PC-3 (cell line): ENCODE data around the gene C17orf67. TPM values are rescaled to one million over a fixed set of nuclear protein-coding genes. Genes with fewer than 3 reads are reported as not detected.

Experiments
- ATAC-seq: fragments of 200-7000 bp; cut with Tn5 transposase; 2 replicates; pipeline ENCODE4 v1.9.1; 2020; ENCODE audit warnings: mild to moderate bottlenecking, moderate library complexity
- BruUV-seq: library from RNA; stranded (reverse); fragments of 400-500 nt; replicated peaks from 2 replicates; lab custom pipeline; 2021; lab: Mats Ljungman, UMichigan
- CTCF ChIA-PET: fragments of 300-600 bp; sonication (Branson Sonifier 250); formaldehyde crosslinking; loops from one replicate; lab custom pipeline; 2022; ENCODE audit warnings: antibody characterized with exemption; lab: Charles Lee
- POLR2A ChIA-PET: fragments of 300-600 bp; sonication (Branson Sonifier 250); formaldehyde crosslinking; loops from one replicate; lab custom pipeline; 2022; ENCODE audit warnings: antibody characterized with exemption; ENCODE audit not compliant: unreplicated experiment; lab: Charles Lee
- DNase-seq: peaks from one replicate; pipeline ENCODE4 v3.0.0-alpha.2; 2015
- H2AFZ ChIP-seq: fragments of 300-600 bp; sonication (generic); 2 replicates; pipeline ENCODE4 v1.6.0; 2016; ENCODE audit warnings: antibody characterized with exemption, low read length
- H3F3A ChIP-seq: fragments of 300-600 bp; sonication (generic); one replicate; pipeline ENCODE4 v1.6.0; 2017; ENCODE audit warnings: antibody characterized with exemption, low read length, control low read depth, mild to moderate bottlenecking; ENCODE audit not compliant: unreplicated experiment
- H3K27ac ChIP-seq: fragments of 300-600 bp; sonication (generic); 2 replicates; pipeline ENCODE4 v1.5.1; 2016; ENCODE audit warnings: mild to moderate bottlenecking, low read length
- H3K27me3 ChIP-seq: fragments of 300-600 bp; sonication (generic); 2 replicates; pipeline ENCODE4 v1.6.1; 2016; ENCODE audit warnings: low read length, mixed read lengths
- H3K36me3 ChIP-seq: fragments of 300-600 bp; sonication (generic); 2 replicates; pipeline ENCODE4 v1.6.1; 2016; ENCODE audit warnings: low read depth, mixed run types, low read length, mixed read lengths
- H3K4me1 ChIP-seq: fragments of 300-600 bp; sonication (generic); 2 replicates; pipeline ENCODE4 v1.5.1; 2016; ENCODE audit warnings: low read length; ENCODE audit not compliant: insufficient read depth
- H3K4me2 ChIP-seq: fragments of 300-600 bp; sonication (generic); 2 replicates; pipeline ENCODE4 v1.6.0; 2016; ENCODE audit warnings: low read length
- H3K4me3 ChIP-seq: fragments of 300-600 bp; sonication (generic); 2 replicates; pipeline ENCODE4 v1.5.1; 2016; ENCODE audit warnings: mild to moderate bottlenecking, low read length, mixed read lengths
- H3K79me2 ChIP-seq: fragments of 300-600 bp; sonication (generic); 2 replicates; pipeline ENCODE4 v1.6.1; 2017; ENCODE audit warnings: low read length, mixed read lengths
- H3K9ac ChIP-seq: fragments of 300-600 bp; sonication (generic); 2 replicates; pipeline ENCODE4 v1.6.0; 2016; ENCODE audit warnings: mild to moderate bottlenecking, low read length
- H3K9me2 ChIP-seq: fragments of 300-600 bp; sonication (generic); replicated peaks from 2 replicates; pipeline ENCODE4 v1.6.1; 2016; ENCODE audit warnings: mixed run types, low read length, mixed read lengths
- H3K9me3 ChIP-seq: fragments of 300-600 bp; sonication (generic); 2 replicates; pipeline ENCODE4 v1.6.1; 2016; ENCODE audit warnings: low read length, mixed read lengths
- H4K20me1 ChIP-seq: fragments of 300-600 bp; sonication (generic); 2 replicates; pipeline ENCODE4 v1.6.1; 2016; ENCODE audit warnings: low read length, mixed read lengths
- EZH2 ChIP-seq: fragments of 300-600 bp; sonication (generic); IDR thresholded peaks from one replicate; pipeline ENCODE4 v1.6.1; 2017; ENCODE audit warnings: antibody characterized with exemption, mild to moderate bottlenecking, low read length; ENCODE audit not compliant: unreplicated experiment
- EZH2phosphoT487 ChIP-seq: fragments of 300-600 bp; sonication (generic); IDR thresholded peaks from 2 replicates; pipeline ENCODE4 v1.6.1; 2018; ENCODE audit warnings: mild to moderate bottlenecking, antibody characterized with exemption, low read length, borderline replicate concordance
- intact Hi-C: fragments of 100-400 bp; cut with micrococcal nuclease; formaldehyde crosslinking; loops from 2 replicates; pipeline ENCODE4 v1.9.0; 2023
- total RNA-seq: library from RNA; depleted of rRNA; stranded (reverse); fragments of >200 nt; gene quantifications from 2 replicates; pipeline ENCODE4 v1.2.3, GENCODE V29; 2014
- TF ChIP-seq, protein P1 (sequence below): fragments of 300-600 bp; sonication (generic); conservative IDR thresholded peaks from 2 replicates; pipeline ENCODE4 v1.5.1; 2017; ENCODE audit warnings: antibody characterized with exemption, low read depth, mild to moderate bottlenecking, low read length

The C17orf67 gene
- total RNA-seq, 1 experiment from 2014 or later: 4.4 TPM

DNA sequence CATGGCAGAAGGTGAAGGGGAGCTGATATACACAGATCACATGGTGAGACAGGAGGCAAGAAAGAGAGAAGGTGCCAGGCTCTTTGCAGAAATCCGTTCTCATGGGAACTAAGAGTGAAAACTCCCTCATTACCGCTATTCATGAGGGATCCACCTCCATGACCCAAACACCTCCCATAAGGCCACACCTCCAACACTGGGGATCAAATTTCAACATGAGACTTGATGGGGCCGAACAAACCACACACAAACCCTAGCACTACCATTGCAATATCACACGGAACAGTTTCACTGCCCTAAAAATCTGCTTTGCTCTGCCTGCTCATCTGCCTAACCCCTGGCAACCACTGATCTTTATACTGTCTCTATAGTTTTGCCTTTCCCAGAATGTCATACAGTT is 34.8 kb downstream of the C17orf67 start:
- no peak for DNase-seq
- no TSS peak for BruUV-seq
- no peak overlapping the region for H3K9ac ChIP-seq

DNA sequence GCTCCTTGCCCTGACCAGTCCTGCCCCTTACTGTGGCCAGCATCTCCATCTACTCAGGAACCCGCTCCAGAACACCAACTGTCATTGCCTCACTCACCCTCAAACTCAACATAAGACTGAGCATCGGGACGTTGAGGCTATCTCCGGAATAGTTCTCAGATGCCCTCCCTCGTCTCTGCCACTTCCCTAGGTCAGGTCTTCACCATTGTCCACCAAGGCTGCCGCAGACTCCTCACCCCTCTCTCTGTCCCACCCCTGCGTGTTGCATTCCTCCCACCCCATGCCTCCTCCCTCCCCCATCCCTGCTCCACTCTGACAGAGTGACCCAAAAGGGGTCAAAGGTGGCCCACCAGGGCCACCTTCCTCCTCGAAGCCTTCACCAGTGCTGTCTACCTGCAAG is 37.2 kb downstream of the C17orf67 start:
- Histone ChIP-seq H3K9ac (no peak overlapping the region), H3K27ac (no peak overlapping the region), H2AFZ (no peak overlapping the region), H3K9me3 (no peaks in the 10 kb centered on the region), H3K4me1 (peaks cover 23% of the 10 kb centered on the region), H3K36me3 (no peaks in the 10 kb centered on the region), H4K20me1 (no peaks in the 10 kb centered on the region), H3K9me2 (no peaks in the 10 kb centered on the region), H3K27me3 (no peaks in the 10 kb centered on the region), H3K4me2 (no peak overlapping the region), H3K79me2 (no peaks in the 10 kb centered on the region), H3F3A (no peaks in the 10 kb centered on the region), H3K4me3 (no peak overlapping the region)
- TF ChIP-seq EZH2 (no peak), EZH2phosphoT487 (no peak)
- TF ChIP-seq, protein P1, sequence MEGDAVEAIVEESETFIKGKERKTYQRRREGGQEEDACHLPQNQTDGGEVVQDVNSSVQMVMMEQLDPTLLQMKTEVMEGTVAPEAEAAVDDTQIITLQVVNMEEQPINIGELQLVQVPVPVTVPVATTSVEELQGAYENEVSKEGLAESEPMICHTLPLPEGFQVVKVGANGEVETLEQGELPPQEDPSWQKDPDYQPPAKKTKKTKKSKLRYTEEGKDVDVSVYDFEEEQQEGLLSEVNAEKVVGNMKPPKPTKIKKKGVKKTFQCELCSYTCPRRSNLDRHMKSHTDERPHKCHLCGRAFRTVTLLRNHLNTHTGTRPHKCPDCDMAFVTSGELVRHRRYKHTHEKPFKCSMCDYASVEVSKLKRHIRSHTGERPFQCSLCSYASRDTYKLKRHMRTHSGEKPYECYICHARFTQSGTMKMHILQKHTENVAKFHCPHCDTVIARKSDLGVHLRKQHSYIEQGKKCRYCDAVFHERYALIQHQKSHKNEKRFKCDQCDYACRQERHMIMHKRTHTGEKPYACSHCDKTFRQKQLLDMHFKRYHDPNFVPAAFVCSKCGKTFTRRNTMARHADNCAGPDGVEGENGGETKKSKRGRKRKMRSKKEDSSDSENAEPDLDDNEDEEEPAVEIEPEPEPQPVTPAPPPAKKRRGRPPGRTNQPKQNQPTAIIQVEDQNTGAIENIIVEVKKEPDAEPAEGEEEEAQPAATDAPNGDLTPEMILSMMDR: no peak
- ChIA-PET POLR2A (no interaction called here), CTCF (no interaction called here)
- intact Hi-C loops: no loop called here
- no TSS peak for BruUV-seq
- DNase-seq (no peak), ATAC-seq (no peak)

More for the DNA sequence above, 34.8 kb downstream of the C17orf67 start:
- POLR2A ChIA-PET: interaction anchor here (0.7 kb wide), 1 partner anchor 102 kb away, joined by 3 read pairs; no protein-coding TSS in a partner anchor
- H4K20me1 ChIP-seq: no peaks in the 10 kb centered on the region
- H3K4me1 ChIP-seq: peaks cover 16% of the 10 kb centered on the region
- H3K79me2 ChIP-seq: no peaks in the 10 kb centered on the region
- no peaks in the 10 kb centered on the region for H3K36me3 ChIP-seq
- H3K4me3 ChIP-seq: no peak overlapping the region
- no peaks in the 10 kb centered on the region for H3K27me3 ChIP-seq
- no peak overlapping the region for H3K4me2 ChIP-seq
- intact Hi-C loops: no loop called here
- CTCF ChIA-PET: no interaction called here
- H3K27ac ChIP-seq: no peak overlapping the region
- H2AFZ ChIP-seq: no peak overlapping the region
- TF ChIP-seq, protein P1: no peak
- TF ChIP-seq EZH2 (no peak), EZH2phosphoT487 (no peak)
- no peaks in the 10 kb centered on the region for H3K9me3 ChIP-seq
- no peaks in the 10 kb centered on the region for H3K9me2 ChIP-seq
- ATAC-seq: no peak
- no peaks in the 10 kb centered on the region for H3F3A ChIP-seq

DNA sequence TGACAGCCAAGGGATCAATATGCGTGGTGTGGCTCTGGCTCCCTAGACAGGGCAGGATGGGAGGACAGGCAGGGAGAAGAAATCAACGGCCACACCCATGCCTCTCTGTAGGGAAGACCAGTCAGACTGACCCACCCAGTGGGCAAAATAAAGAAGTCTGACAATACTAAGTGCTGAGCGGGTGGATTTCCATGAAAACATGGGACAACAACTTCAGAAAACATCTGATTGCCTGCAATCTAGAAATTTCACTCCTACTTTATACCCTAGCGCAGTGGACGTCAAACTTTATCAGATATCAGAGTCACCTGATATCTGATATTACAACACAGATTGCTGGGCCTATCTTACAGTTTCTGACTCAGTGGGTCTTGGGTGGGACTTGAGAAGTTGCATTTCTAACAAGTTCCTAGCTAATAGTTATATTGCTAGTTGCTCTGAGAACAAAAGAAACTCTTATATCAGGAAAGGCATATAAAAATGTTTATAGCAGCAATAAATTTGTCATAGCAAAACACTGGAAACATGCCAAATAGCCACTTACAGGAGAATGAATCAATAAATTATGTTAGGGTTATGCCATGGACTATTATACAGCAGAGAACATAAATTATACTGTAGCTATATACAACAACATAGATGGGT is 38.4 kb downstream of the C17orf67 start:
- no peak overlapping the region for H2AFZ ChIP-seq
- H3K79me2 ChIP-seq: no peaks in the 10 kb centered on the region
- TF ChIP-seq EZH2phosphoT487 (no peak), EZH2 (no peak)
- TF ChIP-seq, protein P1: no peak
- CTCF ChIA-PET: no interaction called here
- POLR2A ChIA-PET: interaction anchor here (0.6 kb wide), 1 partner anchor 8 kb away, joined by 3 read pairs; no protein-coding TSS in a partner anchor
- H3K4me2 ChIP-seq: peak overlapping the region; percentile 2; the same call in 1 of the 2 replicates
- no peaks in the 10 kb centered on the region for H3K27me3 ChIP-seq
- BruUV-seq: no TSS peak
- no peaks in the 10 kb centered on the region for H3K36me3 ChIP-seq
- peaks cover 23% of the 10 kb centered on the region for H3K4me1 ChIP-seq
- peak overlapping the region; percentile 53 for H3K27ac ChIP-seq
- ATAC-seq: peak; percentile 51
- intact Hi-C loops: no loop called here
- H3K9ac ChIP-seq: peak overlapping the region; percentile 6; the same call in 1 of the 2 replicates
- no peak overlapping the region for H3K4me3 ChIP-seq
- H3F3A ChIP-seq: no peaks in the 10 kb centered on the region
- no peaks in the 10 kb centered on the region for H4K20me1 ChIP-seq
- DNase-seq: peak; percentile 75
- H3K9me3 ChIP-seq: no peaks in the 10 kb centered on the region
- H3K9me2 ChIP-seq: no peaks in the 10 kb centered on the region
